Activated T-cell treated with anti-CD3 and anti-CD28 coated beads, Interleukin-2, amount 50 U/mL, for 4 hours (primary cell): Measurements from ENCODE around the gene SLC25A17. TPM values are rescaled to one million over a fixed set of nuclear protein-coding genes. Genes with fewer than 3 reads are reported as not detected.

Experiments used
- ATAC-seq, 2 donors: fragments of 200-7000 bp; cut with Tn5 transposase; one replicate each; pipeline ENCODE4 v1.10.0; 2021
- DNase-seq: peaks from one replicate; pipeline ENCODE4 v3.0.0-alpha.2; 2020
- H3K27me3 Mint-ChIP-seq: one replicate; pipeline ENCODE4 v1.8.0; 2021; ENCODE audit warnings: low read depth, mixed read lengths
- H3K36me3 Mint-ChIP-seq: one replicate; pipeline ENCODE4 v1.8.0; 2022; ENCODE audit warnings: mixed read lengths; ENCODE audit not compliant: insufficient read depth
- H3K4me1 Mint-ChIP-seq: one replicate; pipeline ENCODE4 v1.8.0; 2021; ENCODE audit warnings: low read depth, mixed read lengths
- H3K4me3 Mint-ChIP-seq: one replicate; pipeline ENCODE4 v1.8.0; 2021; ENCODE audit warnings: mild to moderate bottlenecking, moderate library complexity, mixed read lengths
- H3K9me3 Mint-ChIP-seq: one replicate; pipeline ENCODE4 v1.8.0; 2021; ENCODE audit warnings: mixed read lengths
- total RNA-seq, 3 donors: library from RNA; stranded (reverse); gene quantifications; one replicate each; pipeline ENCODE4 v1.2.1, GENCODE V29; 2021

SLC25A17 gene
- total RNA-seq, 3 donors from 2014 or later = 30.1 to 38.4 (median 31.6) TPM

- Mint-ChIP-seq H3K4me1 (no peaks in the 10 kb centered on the region), H3K9me3 (no peaks in the 10 kb centered on the region), H3K27me3 (no peaks in the 10 kb centered on the region), H3K4me3 (no peak overlapping the region), H3K36me3 (no peaks in the 10 kb centered on the region)
- no peak for DNase-seq
- ATAC-seq = no peak
These were observed 62.1 kb downstream of the SLC25A17 start for GRCh38 chr22:40757071-40757470.

- Mint-ChIP-seq H3K9me3 (no peaks in the 10 kb centered on the region), H3K4me3 (no peak overlapping the region), H3K4me1 (no peaks in the 10 kb centered on the region), H3K36me3 (no peaks in the 10 kb centered on the region), H3K27me3 (no peaks in the 10 kb centered on the region)
- ATAC-seq = no peak
- DNase-seq = no peak
These were observed 66.0 kb downstream of the SLC25A17 start for GRCh38 chr22:40753114-40753513.

GRCh38 chr22:40751250-40751649, 67.9 kb downstream of the SLC25A17 start:
- no peaks in the 10 kb centered on the region for H3K9me3 Mint-ChIP-seq
- no peak for ATAC-seq
- H3K27me3 Mint-ChIP-seq = no peaks in the 10 kb centered on the region
- no peak overlapping the region for H3K4me3 Mint-ChIP-seq
- no peaks in the 10 kb centered on the region for H3K4me1 Mint-ChIP-seq
- no peak for DNase-seq
- no peaks in the 10 kb centered on the region for H3K36me3 Mint-ChIP-seq

- Mint-ChIP-seq H3K4me3 (no peak overlapping the region), H3K27me3 (no peaks in the 10 kb centered on the region), H3K4me1 (no peaks in the 10 kb centered on the region), H3K36me3 (no peaks in the 10 kb centered on the region), H3K9me3 (no peaks in the 10 kb centered on the region)
- no peak for ATAC-seq
- DNase-seq = no peak
These were observed 69.3 kb downstream of the SLC25A17 start for GRCh38 chr22:40749829-40750228.

DNA sequence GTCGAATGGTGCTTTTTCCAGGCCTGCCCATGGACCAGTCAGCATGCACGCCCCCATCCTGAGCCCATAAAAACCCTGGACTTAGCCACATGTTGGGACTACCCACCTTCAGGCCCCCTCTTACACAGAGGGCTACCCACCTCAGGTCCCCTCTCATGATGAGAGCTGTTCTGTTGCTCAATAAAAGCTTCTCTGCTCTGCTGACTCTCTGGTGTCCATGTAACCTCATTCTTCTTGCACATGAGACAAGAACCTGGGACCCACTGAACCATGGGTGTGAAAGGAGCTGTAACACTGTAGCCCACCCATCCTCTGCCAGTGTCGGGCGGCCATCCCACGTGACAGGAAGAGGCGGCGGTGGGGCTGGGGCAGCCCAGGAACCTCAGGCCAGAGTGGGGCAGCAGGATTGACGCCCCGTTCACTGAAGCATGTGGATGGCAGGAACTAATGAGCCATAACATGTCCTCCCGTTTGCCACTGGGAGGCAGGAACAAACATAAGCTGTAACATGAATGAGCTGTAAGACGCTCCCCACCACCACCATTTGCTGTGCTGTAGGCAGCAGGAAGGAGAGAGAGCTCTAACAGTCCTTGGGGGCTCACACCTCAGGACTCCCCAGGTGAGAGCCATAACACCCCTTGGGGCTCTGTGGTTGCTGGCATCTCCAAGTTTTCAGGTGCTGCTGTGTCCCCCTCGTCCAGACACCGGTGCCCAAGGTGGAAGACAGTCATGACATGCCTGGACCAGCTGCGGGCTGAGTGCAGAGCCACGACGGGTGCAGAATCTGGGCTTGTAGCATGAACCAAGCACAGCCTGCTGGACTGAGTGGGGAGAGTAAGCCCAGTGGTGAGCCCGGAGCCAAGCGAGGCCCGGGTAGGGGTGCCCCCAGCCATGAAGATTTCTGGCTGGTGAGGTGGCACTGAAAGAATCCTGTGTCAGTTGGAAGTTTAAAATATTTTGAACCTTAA, 70.5 kb downstream of the SLC25A17 start:
- H3K4me1 Mint-ChIP-seq = no peaks in the 10 kb centered on the region
- no peaks in the 10 kb centered on the region for H3K36me3 Mint-ChIP-seq
- no peaks in the 10 kb centered on the region for H3K9me3 Mint-ChIP-seq
- no peak for ATAC-seq
- DNase-seq = no peak
- no peaks in the 10 kb centered on the region for H3K27me3 Mint-ChIP-seq
- H3K4me3 Mint-ChIP-seq = no peak overlapping the region

DNA sequence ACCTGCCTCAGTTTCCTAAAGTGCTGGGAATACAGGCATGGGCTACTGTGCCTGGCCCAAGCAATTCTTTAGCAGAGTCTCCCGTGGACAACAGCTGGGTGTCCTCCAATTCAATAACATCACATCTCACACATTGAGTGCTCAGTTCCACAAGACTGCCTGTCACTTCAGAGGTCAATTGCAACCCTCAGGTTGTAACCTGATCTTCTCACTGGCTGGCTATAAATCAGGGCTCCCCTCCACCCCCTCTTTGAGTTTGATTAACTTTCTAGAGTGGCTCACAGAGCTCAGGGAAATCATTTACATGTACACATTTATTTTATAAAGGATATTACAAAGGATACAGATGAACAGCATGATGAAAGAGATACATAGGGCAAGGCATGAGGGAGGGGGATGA, 71.8 kb downstream of the SLC25A17 start:
- no peaks in the 10 kb centered on the region for H3K27me3 Mint-ChIP-seq
- H3K36me3 Mint-ChIP-seq = no peaks in the 10 kb centered on the region
- no peak for ATAC-seq
- H3K4me1 Mint-ChIP-seq = no peaks in the 10 kb centered on the region
- H3K4me3 Mint-ChIP-seq = no peak overlapping the region
- no peak for DNase-seq
- no peaks in the 10 kb centered on the region for H3K9me3 Mint-ChIP-seq

- Mint-ChIP-seq H3K27me3 (no peaks in the 10 kb centered on the region), H3K4me1 (no peaks in the 10 kb centered on the region), H3K36me3 (no peaks in the 10 kb centered on the region), H3K9me3 (no peaks in the 10 kb centered on the region), H3K4me3 (no peak overlapping the region)
- ATAC-seq = no peak
- no peak for DNase-seq
These were observed 72.5 kb downstream of the SLC25A17 start for GRCh38 chr22:40746428-40747220.

DNA sequence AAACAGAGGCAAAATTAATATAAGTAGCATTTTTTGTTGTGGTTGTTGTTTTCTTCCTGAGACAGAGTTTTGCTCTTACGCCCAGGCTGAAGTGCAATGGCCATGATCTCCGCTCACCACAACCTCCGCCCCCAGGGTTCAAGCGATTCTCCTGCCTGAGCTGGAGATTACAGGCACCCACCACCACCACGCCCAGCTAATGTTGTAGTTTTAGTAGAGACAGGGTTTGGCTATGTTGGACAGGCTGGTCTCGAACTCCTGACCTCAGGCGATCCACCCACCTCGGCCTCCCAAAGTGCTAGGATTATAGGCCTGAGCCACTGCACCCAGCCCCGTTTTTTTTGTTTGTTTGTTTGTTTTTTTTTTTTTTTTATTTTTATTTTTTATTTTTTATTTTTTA, 75.4 kb downstream of the SLC25A17 start:
- ATAC-seq (no peak), DNase-seq (no peak)
- Mint-ChIP-seq H3K36me3 (no peaks in the 10 kb centered on the region), H3K4me3 (no peak overlapping the region), H3K27me3 (no peaks in the 10 kb centered on the region), H3K9me3 (no peaks in the 10 kb centered on the region), H3K4me1 (no peaks in the 10 kb centered on the region)

GRCh38 chr22:40741116-40741515, 78.0 kb downstream of the SLC25A17 start:
- no peak overlapping the region for H3K4me3 Mint-ChIP-seq
- H3K36me3 Mint-ChIP-seq = no peaks in the 10 kb centered on the region
- no peak for ATAC-seq
- H3K27me3 Mint-ChIP-seq = no peaks in the 10 kb centered on the region
- no peaks in the 10 kb centered on the region for H3K9me3 Mint-ChIP-seq
- DNase-seq = no peak
- H3K4me1 Mint-ChIP-seq = no peaks in the 10 kb centered on the region

GRCh38 chr22:40739721-40740120, 79.4 kb downstream of the SLC25A17 start:
- no peak for ATAC-seq
- DNase-seq = no peak
- H3K4me1 Mint-ChIP-seq = no peaks in the 10 kb centered on the region
- H3K36me3 Mint-ChIP-seq = no peaks in the 10 kb centered on the region
- H3K27me3 Mint-ChIP-seq = no peaks in the 10 kb centered on the region
- no peaks in the 10 kb centered on the region for H3K9me3 Mint-ChIP-seq
- no peak overlapping the region for H3K4me3 Mint-ChIP-seq

DNA sequence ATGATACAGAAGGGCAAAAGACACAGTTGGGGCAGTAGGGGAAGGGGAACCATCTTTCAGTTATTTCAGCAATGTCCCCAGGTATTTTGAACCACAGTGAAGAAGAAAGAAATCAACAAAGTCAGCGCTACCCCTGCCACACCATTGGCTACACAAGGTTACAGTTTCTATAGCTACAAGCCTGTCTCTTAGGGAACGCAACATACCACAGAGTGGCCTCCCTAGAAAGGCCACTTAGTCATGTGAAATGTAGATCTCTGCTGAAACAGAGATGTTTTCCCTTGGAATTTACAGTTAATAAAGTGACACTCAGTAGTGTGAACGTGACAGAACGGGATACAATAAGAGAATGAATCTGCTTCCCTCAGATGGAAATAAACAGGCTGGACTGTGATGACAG, 85.2 kb downstream of the SLC25A17 start:
- ATAC-seq (no peak), DNase-seq (no peak)
- Mint-ChIP-seq H3K4me3 (no peak overlapping the region), H3K27me3 (no peaks in the 10 kb centered on the region), H3K4me1 (peaks cover 28% of the 10 kb centered on the region), H3K9me3 (no peaks in the 10 kb centered on the region), H3K36me3 (no peaks in the 10 kb centered on the region)

DNA sequence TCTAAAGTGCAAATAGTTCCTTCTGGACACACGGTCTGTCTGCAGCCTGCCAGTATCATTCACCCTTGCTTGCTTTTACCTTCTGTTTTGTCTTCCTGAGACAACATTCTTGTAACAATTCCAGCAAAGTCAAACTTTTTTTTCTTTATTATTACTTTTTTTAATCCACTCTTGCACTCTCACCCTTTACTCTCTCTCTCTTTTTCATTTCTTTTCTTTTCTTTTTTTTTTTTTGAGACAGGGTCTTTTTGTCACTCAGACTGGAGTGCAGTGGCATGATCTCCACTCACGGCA, 86.2 kb downstream of the SLC25A17 start:
- Mint-ChIP-seq H3K9me3 (no peaks in the 10 kb centered on the region), H3K27me3 (no peaks in the 10 kb centered on the region), H3K4me1 (peaks cover 38% of the 10 kb centered on the region), H3K36me3 (no peaks in the 10 kb centered on the region), H3K4me3 (no peak overlapping the region)
- DNase-seq (no peak), ATAC-seq (no peak)

GRCh38 chr22:40729284-40729683, 89.9 kb downstream of the SLC25A17 start:
- ATAC-seq (no peak), DNase-seq (no peak)
- Mint-ChIP-seq H3K27me3 (no peaks in the 10 kb centered on the region), H3K4me1 (peaks cover 49% of the 10 kb centered on the region), H3K4me3 (no peak overlapping the region), H3K36me3 (no peaks in the 10 kb centered on the region), H3K9me3 (no peaks in the 10 kb centered on the region)

GRCh38 chr22:40728731-40729189, 90.4 kb downstream of the SLC25A17 start:
- Mint-ChIP-seq H3K27me3 (no peaks in the 10 kb centered on the region), H3K36me3 (no peaks in the 10 kb centered on the region), H3K4me3 (peak overlapping the region; percentile 22), H3K4me1 (peaks cover 49% of the 10 kb centered on the region), H3K9me3 (no peaks in the 10 kb centered on the region)
- ATAC-seq (peak; percentile 26 to 51), DNase-seq (peak; percentile 45)
